ENCODE data around the gene SPTB.
A peak's percentile ranks its signal among the peaks of the same experiment; 100 is the strongest.
"Not testable (repeated sequence)": the region's sequence is repeated elsewhere in the genome, so short reads cannot be mapped to it uniquely, and the experiment has no call there.

SPTB gene

DNA sequence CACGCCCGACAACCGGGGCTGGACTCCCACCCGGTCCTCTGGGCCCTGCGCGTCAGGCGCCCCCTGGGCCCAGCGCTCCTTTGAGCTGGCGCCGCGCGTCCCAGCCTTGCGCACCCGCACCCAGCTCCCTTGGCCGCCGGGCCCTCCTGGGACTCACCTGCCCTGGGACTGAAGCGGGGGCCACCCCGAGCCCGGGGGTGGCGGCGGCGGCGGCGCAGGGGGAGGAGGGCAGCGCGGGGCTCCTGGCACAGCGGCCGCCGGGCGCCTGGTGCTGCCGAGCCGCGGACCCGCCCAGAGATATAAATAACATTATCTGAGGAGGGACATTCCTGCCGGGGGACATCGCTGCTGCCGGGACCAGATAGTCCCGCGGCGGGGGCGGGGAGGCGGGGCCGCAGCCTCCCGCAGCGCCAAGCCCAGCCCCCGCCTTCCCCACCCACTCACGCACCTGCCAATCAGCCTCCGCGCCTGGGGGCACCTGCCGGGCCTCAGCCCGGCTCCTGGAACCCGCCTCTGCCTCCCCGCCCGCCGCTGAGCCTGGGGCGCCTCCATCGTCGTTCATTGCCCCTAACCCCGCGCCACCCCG is at the start of gene SPTB:
Gene SPTB, minus strand, starts transcription at position 273 of the 586 bp plus-strand sequence. CDS start 56,813 bp downstream, outside the sequence.
- peak; percentile 55 for DNase-seq

GRCh38 chr14:64929014-64929359 is 49.3 kb upstream of the SPTB start:
- no peak for DNase-seq

GRCh38 chr14:64928239-64929013 is 48.7 kb upstream of the SPTB start:
- DNase-seq: no peak

- no peak for DNase-seq
Observed at GRCh38 chr14:64927031-64927430, 47.3 kb upstream of the SPTB start.

- no peak for DNase-seq
Observed at GRCh38 chr14:64926398-64926995, 46.8 kb upstream of the SPTB start.

- DNase-seq: no peak
Observed at GRCh38 chr14:64923015-64923414, 43.3 kb upstream of the SPTB start.

DNA sequence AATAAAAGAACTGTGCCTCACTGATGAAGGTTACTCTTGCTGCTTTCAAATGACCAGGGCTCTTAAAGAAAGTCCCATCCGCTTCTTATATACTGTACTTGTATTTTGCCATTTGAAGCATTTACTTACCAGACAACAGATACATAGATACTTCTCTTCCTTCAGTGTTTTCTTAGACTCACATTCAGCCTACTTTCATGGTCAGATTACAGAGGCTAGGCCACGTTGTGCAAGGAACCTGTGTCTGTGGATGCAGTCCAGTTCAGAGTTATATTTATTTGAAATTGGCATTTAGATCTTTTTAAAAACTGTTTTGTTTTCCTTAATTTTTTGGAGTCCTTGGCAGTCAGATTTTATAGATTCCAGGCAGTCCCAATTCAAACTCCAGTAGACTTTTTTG is 40.8 kb upstream of the SPTB start:
- no peak for DNase-seq

DNA sequence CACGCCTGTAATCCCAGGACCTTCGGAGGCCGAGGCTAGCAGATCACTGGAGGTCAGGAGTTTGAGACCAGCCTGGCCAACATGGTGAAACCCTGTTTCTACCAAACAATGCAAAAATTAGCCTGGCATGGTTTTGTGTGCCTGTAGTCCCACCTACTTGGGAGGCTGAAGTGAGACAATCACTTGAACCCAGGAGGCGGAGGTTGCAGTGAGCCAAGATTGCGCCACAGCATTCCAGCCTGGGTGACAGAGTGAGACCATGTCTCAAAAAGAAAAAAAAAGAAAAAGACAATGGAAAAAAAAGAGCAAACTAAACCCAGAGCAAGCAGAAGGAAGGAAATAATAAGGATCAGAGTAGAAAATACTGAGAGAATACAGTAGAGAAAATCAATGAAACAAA is 39.9 kb upstream of the SPTB start:
- no peak for DNase-seq

DNA sequence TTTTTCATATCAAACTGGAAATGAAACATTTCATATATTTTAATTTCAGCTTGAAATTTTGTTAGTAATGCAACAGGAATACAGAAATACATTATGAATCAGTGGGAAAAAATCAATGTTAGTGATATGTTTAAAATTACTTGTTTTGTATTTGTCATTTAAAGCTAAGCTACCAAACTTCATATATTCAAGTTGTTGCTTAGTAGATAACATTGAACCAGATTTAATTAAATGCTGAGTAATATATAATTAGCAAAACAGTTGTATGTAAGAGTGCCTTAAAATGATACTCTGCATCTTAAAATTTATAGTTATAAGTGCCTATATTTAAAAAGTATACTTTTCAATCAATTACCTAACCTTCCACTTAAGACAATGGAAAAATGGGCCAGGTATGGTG is 39.5 kb upstream of the SPTB start:
- no peak for DNase-seq

DNA sequence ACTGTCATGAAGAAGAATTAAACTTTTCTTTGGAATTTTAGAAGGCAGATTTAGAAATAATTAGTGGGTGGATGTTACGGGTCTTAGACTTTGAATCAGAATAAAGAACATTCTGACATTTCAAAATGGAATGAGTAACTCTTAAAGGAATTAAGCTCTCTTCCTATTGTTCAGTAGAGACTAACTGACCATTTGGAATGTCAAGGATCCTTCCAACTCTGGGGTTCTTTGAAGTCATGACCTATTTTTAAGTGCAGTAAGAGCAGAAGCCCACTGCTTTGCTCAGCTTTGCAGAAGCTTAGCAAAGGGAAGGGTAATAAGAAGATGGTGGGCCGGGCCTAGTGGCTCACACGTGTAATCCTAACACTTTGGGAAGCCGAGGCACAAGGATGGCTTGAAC is 38.5 kb upstream of the SPTB start:
- no peak for DNase-seq

- no peak for DNase-seq
Observed at GRCh38 chr14:64915797-64916196, 36.1 kb upstream of the SPTB start.

GRCh38 chr14:64915029-64915424 is 35.3 kb upstream of the SPTB start:
- DNase-seq: no peak

DNA sequence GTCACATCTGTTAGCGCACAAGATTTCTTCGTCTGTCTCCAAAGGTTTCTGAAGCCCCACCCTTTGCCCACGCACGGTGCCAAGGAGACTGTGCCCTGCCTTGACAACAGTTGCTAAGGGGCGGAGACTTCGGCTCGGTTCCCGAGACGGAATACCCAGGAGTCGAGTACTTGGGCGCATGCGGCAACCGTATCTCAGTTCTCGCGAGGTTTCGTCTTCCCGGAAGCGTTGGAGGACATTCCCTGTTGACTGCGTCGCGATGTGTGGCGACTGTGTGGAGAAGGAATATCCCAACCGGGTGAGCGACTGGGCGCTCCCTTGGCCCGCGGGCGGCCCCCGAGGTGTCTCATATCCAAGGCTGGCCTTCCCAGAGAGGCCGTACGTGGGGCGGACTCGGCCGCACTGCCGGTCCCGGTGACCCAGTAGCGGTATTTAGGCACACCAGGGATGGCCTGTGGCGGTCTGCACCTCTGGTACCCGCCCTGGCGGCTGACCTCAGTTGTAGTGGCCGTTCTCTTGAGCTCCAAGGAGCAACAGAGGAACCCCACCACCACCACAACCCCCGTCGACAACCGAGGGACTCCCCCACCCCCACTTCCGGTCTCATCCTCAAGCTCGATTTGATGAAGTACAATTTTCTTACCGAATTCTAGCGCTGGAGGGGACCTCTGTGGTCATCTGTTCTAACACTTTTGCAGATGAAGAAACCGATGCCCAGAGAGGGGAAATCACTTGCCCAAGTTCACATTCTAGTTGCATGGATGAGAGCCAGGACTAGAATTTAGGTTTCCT is 34.7 kb upstream of the SPTB start, which contains the start of gene CHURC1:
Gene CHURC1, plus strand, starts transcription at position 219 of the 792 bp plus-strand sequence. Its CDS starts 41 bp downstream, at position 260.
- peak; percentile 96 for DNase-seq

DNA sequence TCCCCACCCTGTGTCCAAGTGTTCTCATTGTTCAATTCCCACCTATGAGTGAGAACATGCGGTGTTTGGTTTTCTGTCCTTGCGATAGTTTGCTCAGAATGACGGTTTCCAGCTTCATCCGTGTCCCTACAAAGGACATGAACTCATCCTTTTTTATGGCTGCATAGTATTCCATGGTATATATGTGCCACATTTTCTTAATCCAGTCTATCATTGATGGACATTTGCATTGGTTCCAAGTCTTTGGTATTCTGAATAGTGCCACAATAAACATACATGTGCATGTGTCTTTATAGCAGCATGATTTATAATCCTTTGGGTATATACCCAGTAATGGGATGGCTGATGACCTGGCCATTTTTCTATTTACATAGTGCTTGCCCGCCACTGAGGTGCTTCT is 33.8 kb upstream of the SPTB start:
- not testable (repeated sequence) for DNase-seq

- no peak for DNase-seq
Observed at GRCh38 chr14:64912261-64912660, 32.6 kb upstream of the SPTB start.

DNA sequence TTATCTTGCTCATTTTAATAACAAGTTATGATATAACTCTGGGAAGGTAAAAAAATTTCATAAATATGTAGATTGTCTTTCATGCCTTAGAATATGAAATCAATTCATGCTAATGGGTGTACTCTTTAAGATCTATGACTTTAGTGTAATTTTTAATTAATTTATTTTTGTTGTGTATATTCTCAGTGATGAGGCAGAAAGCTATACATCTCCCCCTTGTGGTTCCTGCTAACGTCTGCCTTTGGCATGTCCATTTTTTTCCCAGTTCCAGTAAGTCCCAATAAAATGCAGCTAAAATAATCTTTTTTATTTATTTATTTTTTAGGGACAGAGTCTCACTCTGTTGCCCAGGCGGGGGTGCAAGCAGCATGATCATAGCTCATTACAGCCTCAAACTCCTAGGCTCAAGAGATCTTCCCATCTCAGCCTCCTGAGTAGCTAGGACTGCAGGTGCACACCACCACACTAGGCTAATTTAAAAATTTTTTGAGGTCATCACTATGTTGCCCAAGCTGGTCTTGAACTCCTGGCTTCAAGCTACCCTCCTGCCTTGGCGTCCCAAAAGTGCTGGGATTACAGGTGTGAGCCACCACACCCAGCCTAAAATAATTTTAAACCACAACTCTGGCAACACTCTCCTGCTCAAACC is 31.3 kb upstream of the SPTB start:
- DNase-seq: no peak

DNA sequence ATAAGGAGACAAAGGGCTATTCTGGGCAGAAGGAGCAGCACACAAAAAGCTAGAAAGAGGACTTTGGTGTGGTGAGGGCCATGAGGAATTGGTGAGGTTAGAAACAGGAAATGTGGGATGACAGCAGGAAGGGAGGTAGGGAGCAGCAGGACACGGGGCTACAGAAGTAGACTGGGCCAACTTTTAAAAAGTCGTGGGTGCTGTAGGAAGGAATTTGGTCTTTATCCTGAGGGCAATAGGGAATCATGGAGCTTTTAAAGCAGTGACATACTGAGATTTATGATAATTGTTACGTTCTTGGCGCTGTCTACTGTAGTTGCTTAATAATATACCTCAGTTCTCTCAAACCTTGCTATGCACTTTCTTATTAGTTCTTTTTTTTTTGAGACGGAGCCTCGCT is 26.3 kb upstream of the SPTB start:
- DNase-seq: no peak

DNA sequence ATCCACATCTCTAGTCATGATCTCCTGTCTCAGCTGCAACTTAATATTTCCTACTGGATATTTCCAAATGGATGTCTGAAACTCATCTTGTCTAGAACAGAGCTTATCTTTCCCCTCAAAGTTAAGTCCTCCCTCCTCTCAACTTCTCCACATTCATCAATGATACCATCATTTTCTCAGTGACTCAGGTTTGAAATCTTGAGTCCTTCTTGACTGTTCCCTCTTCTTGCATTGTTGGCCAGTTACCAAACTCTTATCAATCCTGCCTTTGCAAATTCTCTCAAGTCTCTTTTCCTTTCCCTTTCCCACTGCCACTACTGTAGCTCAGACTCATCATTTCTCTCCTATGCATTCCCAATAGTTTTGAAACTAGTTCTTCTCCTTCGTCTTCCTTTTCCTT is 20.3 kb upstream of the SPTB start:
- DNase-seq: no peak

- DNase-seq: no peak
Observed at GRCh38 chr14:64891839-64892375, 12.2 kb upstream of the SPTB start.

- DNase-seq: no peak
Observed at GRCh38 chr14:64891173-64891838, 11.6 kb upstream of the SPTB start.

- DNase-seq: no peak
Observed at GRCh38 chr14:64889352-64889751, 9.6 kb upstream of the SPTB start.

DNA sequence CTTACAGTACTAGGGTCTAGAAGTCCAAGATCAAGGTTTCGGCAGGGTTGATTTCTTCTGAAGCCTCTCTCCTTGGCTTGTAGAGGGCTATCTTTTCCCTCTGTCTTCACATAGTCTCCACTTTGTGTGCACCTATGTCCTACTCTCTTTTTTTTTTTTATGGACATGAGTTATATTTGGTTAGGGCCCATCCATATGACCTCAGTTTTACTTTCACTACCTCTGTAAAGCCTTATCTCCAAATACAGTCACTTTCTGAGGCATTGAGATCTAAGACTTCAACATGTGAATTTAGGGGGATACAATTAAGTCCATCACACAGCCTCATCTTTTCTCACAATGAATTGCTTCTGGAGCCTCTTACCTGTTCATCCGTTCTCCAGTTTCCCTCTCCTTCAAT is 5.9 kb upstream of the SPTB start:
- DNase-seq: no peak

Data from activated CD4-positive, alpha-beta T cell treated with anti-CD3 and anti-CD28 coated beads for 1 hour (primary cell).